Cortex of kidney (tissue), 1 donor: ENCODE data around the gene NTHL1.

Experiments used
- DNase-seq: peaks from one replicate; lab custom pipeline; 2025; lab: John Stamatoyannopoulos, UW

NTHL1 gene

DNA sequence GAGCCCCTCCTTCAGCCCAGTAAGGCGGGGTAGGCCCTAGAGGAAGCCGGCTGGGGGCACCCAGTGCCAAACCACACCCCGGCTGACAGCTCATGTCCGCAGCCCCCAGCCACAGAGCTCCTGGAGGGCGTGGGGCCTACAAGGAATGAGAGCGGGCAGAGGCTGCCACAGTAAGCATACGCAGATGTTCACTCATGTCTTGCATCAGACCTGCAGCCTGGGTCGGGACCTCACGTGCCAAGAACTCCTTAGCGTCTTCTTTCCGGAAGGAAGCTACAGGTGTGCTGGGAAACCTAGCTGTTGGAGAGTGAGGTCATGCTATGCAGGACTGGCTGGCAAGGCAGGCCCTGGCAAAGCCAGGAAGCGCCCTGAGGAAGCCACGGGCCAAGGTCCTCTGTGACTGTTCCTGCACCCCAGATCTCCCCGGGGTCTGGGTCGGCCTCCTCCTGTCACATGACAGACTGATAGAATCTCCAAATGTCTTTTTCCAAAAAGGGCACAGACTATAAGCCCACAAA is 39.6 kb downstream of the NTHL1 start:
- no peak for DNase-seq

DNA sequence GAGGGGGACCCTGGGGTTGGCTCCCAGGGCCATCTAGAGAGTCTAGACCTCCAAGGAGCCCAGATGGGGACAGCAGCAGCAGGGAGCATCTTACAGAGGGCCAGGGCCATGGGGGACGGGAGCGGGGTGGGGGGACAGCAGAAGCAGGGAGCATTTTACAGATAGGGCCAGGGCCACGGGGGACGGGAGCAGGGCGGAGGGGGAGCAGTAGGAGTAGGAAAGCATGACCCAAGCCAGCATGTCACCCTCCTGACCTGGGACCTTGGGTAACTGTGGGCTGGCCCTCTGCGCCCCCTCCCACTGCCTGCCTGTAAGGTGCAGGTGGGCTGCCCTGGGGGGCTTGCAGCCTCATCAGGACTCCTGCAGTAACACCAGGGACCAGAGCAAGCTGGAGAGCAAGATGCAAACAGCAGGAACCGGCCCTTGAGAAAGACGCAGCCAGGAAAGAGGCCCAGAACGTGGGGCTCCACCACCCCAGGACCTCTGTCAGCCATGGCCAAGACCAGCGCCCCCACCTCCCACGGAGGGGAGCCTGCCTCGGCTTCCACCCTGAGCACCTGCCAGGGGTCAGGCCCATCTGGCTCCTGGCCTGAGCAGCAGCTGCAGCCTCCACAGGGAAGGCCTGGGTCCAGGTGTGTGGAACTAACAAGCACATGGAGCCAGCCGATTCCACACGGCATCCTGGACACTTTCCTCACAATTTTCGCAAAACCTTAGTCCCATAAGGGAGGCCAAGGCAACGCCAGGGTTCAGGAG is 40.4 kb downstream of the NTHL1 start:
- DNase-seq: no peak

DNA sequence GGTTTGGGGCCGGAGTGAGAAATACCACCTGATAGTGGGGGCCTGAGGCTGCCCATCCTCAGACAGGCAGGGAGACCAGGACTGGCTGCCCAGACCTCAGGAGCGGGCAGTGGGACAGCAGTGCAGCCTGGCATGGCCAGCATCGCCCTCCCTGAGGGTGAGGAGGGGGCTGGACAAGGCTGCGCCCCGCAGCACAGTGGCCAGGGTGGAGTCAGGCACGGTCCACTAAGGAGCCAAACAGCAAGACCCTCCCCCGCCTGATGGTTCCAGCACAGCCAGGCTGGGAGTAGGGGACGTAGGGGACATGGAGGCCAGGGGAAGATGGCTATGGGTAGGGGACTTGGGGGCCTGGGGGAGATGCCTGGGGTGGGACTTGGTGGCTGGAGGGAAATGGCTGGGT is 41.3 kb downstream of the NTHL1 start:
- DNase-seq: no peak

DNA sequence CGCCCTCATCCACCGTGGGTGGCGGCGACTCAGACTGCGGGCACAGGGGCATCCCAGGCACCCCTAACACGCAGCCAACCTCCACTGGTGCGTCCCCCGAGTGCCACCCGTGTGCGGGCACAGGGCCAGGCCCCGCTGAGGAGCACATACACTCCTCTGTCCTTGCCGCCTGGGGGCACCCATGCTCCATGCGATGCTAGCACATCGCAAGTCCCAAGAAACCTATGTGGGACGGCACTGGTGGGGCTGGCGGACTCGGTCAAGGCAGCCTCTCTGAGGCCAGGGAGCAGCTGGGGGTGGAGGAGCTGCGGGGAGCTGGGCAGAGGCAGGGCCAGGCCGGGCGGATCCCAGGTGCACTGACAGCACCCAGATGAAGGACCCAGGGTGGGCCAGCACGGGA is 42.0 kb downstream of the NTHL1 start:
- no peak for DNase-seq

DNA sequence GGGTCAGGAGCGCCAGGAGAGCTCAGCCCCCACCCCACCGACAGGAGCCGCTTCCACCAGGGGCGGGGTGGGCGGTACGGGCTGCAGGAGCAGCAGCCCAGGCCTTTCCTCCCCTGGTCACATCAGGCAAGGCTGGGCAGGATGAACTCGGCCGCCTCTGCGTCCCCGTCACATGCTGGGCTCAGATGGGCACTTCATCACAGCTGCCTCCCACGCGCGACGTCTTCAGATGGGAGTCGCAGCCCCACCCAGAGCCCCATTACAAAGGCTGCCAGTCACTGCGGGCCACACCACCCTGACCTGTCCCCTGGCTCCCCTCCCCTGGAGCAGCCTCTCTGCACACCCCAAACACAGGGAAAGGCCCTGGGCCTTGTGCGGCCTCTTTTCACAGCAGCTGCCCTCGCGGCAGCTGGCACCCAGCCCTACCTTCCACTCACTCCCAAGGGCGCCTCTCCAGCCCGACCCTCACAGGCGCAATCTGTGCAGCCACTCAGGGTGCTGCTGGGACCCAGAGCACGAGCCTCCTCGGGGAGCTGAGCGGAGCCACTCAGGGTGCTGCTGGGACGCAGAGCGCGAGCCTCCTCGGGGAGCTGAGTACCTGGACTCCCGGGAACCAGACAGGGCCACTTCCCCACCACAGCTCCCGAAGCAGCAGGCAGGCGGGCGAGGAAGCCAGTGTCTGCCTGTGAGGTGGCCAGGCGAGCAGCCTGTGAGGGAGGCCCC is 42.7 kb downstream of the NTHL1 start:
- DNase-seq: no peak

DNA sequence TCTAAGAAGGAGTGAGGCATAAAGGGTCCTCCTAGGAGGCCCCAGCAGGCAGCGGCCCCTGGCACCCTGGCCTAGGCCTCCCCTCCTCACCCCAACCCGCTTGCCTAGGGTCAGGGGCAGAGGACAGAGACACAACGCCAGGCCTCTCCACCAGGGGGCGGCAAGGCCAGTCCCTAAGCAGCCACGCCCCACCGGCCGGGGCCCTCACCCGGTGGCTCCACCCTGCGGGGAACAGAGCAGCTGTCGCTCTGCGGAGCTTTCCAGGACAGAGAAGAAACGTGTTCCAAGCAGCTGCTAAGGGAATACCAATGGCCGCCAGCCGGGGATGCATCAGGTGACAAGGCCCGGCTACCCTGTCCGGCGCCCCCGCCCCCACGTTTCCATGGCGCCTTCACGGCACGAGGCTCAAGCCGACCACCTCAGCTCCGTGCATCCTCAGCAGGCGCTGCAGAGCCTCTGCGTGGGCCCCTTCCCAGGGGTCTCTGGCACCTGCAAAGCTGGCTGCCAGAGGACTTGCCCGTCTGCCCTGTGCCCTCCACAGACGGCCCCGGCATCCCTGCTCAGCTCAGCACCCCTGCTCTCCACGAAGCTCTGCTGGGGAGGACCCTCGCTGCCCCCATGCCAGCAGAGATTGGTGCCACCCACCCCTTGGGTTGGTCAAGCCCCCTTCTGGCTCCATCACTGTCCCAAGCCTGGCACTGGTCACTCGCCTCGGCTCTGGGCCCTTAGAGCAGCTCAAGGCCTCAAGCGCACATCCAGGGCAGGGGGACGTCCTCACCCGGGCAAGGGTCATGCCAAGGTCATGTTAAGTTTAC is 43.6 kb downstream of the NTHL1 start:
- DNase-seq: no peak

DNA sequence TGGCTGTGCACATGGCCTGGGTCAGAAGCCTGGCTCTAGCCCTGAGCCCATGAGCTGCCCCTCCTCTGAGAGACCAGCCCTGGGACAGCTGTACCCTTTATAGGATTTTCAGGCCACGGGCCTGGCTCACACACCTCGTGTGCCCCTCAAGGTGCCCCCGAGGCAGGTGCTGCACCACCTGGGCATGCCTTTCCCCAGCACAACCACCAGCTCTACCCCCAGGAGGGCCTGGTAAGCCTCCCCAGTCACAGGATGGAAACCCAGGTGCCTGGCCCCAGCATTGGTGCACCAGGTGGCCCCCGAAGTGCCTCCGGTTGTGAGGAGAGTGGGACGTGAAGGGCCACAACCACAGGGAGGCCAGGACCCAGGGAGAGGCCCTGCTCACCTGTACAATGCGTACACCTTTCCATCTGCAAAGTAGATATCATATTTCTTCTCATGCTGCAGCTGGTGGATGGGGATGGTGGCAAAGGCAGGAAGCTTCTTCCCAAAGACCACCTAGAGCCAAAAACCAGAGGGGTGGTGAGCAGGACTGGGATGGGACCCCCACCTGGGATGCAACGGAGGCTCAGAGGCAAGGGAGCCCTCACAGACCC is 44.3 kb downstream of the NTHL1 start:
- DNase-seq: no peak

DNA sequence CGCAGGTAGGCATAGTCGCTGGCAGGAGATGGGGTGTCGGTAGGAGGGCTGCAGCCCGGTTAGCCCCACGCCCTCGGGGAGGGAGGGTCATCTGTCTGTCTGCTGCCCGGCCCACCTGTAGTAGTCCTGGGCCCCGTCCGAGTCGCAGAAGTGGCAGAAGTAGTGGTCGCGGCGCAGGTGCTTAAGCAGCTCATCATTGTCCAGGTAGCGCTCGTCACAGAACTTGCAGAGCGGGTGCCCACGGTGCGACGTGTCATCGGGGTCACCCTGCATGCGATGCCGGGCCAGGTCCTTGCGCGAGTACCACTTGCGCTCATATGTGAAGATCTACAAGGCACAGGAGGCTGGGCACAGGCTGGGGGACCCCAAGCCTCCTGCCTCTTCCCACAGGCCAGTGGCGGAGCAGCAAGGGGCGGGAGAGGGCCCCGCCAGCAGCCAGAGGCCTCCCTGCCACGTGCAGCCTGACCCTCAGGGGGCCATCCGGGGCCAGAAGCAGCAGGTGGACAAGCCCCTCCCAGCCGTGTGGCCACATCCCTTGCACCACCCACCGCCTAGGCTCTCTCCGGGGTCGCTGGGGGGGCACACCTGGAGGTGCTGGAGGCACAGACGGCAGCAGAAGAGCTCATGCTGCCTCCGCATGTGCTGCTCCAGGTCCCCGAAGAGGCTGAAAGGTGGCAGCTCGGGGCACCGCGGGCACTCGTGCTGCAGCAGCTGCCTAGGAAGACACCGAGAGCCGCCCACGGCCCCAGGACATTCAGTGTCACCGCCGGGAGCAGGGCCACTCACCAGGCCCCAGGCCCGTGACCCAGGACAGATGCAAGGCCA is 45.0 kb downstream of the NTHL1 start:
- no peak for DNase-seq

DNA sequence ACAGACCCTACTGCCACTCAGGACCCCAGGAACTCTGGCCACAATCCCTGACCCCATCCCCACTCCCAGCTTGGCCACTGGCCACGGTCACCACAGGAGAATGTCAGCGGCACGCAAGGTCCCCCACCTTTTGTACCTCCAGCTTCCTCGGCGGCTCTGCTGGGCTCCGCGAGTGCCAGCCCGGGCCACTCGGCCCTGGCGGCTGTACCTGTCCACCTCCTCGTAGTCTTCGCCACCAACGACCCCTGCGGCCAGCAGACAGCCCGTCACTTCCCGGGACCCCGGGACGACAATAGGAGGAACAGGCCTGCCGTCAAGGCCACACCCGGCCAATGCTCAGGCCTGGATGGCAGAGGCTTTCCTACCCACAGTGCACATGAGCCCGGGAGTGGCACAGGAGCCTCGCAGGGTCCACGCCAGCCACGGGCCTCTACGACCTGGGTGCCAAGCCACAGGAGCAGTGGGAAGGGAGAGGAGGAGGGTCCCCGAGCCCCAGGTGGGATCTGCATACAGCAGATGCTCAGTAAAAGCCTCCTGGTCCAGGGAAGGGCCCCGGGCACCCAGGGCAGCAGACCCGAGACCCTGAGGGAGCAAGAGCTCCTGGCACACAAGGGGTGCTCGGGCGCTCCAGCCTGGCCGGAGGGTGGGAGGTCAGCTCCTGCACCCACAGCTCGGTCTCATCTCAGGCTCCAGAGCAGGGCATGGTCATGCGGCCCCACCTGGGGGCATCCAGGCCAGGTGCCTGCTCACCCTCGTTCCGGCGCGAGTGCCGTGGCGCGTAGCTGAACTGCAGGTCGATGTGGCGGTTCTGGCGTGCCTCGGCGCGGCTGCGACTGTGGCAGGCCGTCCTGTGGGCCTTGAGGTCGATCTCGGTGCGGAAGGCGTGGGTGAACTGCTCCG is 45.9 kb downstream of the NTHL1 start:
- no peak for DNase-seq

DNA sequence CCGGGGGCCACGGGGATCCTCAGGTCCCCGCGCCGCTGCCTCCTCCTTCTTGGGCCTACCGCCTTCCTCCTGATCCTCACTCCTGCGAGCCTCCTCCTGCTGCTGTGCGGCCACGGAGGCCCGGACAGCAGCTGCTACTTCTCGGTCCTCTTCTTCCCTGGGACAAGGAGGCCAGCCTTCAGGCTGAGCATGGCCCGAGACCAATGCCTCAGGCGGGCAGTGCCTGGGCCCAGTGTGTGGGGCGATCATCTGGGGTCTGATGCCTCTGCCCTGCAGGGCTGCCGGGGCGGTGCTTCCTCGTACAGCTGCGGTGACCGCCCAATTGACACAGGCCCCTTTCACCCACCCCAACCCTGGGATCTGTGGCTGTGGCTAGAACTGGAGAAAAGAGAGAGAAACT is 46.6 kb downstream of the NTHL1 start:
- DNase-seq: no peak

DNA sequence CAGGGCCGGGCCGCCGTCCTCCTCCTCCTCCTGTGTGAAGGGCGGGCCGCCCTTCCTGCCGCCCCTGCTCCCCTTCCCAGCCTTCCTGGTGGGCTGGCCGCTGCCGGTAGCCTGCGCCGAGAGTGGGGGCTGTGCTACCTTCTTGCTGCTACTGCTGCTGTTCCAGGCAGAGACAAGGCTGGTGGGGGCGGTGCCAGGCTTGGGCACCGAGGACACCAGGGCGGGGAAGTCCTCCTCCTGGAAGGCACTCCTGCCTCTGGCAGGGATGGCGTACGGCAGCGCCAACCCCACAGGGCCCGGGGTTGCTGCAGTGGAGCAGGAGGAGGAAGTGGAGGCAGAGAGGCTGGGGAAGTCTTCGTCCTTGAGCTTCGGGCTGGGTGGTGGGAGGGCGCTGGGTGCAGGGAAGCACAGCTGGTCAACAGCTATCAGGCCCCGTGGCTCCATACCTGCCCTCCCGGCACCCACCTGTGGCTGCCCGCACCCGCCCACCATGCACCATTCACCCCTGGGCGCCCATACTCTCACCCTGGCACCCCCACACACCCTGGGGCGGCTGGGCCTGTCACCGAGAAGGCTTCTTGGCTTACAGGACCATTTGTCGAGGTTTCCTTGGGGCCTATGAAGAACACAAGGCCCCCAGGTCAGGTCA is 47.6 kb downstream of the NTHL1 start:
- DNase-seq: no peak

DNA sequence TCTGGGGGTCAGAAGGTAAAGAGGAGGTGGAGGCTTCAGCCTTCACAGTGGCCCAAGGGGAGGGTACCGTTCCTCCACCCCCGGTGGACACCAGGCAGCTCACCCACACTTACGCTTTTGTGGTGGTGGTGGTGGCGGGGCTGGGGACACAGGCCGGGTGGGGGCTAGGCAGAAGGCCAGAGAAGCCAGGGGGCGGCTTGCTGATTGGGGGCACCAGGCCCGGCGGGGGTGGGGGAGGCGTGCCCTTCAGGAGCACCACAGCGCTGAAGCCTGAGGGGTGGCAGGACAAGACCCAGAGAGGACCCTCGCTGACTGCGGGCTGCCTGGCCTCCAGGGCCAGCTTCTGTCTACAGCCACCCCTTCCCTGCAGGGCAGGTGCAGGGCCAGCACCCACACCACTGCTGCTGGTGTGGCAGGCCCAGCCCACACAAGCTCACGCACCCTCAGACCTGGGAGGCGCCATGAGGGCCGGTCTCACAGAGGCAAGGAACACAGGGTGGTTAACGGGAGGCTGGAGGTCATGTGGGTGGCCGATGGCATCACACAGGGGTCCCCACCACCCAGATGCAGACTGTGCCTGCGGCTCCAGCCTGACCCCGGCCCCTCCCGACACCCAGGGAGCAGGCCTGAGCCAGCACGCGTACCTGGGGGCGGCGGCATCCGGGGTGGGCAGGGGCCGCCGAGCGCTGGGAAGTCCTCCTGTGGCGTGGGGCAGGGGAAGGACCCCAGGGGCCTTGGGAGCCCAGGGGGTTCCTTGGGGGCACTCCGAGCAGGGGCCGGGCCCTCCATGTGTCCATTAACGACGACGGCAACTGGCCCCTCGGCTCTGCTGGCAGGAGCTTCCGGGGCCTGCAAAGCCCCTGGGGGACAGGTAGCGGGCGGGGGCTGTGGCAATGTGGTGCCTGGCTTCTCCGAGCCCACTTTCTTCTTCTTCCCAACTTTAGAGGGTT is 48.5 kb downstream of the NTHL1 start:
- DNase-seq: no peak

DNA sequence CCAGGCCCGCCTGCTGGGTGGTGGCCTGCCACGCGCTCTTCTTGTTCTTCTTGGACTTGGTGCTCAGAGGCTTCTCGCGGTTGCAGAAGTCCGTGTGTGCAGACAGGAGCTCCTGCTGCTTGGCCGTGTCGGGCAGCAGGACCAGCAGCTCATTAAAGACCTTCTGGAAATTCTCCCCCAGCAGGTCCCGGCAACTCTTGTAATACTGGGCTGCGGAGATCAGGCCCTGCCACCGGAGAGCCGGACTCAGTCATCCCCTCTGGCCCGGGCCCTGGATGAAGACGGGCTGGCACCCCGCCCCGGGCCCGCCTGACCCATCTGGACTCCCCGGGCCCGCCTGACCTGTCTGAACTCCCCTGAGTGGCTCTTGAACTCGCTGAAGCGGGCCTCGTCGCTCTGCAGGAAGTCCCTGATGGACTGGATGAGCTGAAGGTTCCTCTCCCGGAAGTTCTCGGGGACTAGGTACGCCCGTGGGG is 49.2 kb downstream of the NTHL1 start:
- DNase-seq: no peak

DNA sequence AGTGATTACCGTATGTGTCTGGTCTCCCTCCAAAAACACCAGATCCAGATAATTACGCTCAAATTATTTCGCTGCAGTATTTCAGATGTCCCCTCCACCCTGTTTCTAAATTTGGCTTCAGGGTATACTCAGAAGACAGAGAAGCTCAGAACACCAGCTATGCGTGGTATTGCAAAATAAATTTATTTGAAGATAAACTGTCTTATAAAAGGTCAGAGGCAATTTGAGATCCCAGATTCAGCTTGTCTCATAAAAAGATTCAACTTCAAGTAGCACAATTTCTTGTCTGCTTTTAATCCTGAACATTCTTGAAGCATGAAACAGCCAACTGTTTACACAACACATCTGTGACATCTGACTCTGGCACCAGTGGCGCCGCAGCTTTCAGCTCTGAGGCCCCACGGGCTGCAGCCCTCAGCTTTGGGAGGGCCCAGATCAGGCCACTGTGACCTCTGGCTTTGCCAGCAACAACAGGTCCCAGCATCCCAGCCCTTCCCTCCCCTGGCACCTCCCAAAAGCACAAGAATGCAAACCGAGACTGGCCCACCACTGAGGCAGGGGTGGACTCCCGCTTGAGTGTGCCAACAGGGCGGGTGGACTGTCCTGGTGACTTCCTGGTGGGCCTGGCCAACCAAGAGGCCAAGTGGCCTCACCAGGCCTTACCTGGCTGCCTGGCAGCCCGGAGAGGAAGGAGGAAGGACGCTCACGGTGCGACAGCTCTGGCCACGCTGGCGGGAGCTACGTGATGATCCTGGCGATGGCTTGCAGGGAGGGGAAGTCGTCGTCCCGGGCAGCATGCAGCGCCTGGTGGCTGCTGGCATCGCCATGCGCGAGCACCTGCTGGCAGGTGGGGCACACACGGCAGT is 49.9 kb downstream of the NTHL1 start:
- DNase-seq: no peak

DNA sequence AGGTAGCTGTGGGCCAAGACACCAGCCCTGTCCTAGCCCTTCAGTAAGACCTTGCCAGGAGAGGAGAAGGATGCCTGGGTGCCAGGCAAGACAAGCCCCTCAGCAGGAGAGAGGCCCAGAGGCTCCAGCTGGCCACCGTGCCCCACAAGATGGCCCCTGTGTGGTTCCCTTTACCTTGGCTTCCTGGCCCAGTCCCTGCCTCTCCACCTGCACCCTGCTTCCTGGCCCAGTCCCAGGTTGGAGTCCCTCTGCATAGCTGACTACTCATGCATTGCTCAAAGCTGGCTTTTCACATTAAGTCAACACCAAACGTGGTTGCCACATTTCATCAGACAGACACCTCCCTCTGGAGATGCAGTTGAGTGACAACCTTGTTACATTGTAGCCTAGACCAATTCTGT is 53.9 kb downstream of the NTHL1 start:
- no peak for DNase-seq

DNA sequence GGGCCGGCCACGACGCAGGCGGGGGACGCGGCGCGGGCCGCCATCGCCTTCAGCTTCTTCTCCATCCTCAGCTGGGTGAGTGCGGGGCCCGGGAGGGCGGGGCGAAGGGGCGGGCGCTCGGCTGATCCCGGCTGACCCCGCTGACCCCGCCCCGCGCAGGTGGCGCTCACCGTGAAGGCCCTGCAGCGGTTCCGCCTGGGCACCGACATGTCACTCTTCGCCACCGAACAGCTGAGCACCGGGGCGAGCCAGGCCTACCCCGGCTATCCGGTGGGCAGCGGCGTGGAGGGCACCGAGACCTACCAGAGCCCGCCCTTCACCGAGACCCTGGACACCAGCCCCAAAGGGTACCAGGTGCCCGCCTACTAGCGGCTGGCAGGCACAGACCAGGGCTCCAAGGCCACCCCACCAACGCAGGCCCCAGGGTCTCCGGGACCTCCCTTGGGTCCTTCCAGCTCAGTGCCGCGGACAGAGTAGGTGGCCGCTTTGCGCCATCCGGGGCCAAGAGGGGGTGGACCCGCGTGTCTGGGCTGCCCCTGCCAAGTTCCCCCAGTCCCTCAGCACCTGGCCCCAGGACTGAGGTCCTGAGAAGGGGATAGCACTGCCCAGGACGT is 54.8 kb downstream of the NTHL1 start:
- DNase-seq: no peak
